ENCODE data around the gene PPT2. TPM values are rescaled to one million over a fixed set of nuclear protein-coding genes. Genes with fewer than 3 reads are reported as not detected.

Gene PPT2
- total RNA-seq, 1 donor from 2014 or later: 23.4 TPM

DNA sequence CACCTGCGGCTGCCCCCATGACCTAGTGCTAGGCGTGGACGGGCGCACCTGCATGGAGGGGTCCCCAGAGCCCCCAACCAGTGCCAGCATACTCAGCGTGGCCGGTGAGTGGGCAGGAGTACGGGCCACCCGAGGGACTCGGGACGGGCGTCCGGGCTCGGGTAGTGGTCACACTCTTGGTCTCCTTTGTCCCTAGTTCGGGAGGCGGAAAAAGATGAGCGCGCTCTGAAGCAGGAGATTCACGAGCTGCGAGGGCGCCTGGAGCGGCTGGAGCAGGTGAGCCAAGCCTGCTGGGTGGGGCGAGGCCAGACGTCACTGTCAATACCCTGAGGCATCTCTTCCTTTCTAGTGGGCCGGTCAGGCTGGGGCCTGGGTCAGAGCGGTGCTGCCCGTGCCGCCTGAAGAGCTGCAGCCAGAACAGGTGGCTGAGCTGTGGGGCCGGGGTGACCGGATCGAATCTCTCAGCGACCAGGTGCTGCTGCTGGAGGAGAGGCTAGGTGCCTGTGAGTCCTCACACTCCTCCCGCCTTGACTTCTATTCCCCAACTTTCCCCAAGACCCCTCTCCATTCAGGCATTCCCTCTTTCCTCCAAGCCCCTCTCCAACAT, 13.3 kb downstream of the PPT2 start:
- intact Hi-C loops (cut with micrococcal nuclease): no loop called here
- TF ChIP-seq, protein P1, sequence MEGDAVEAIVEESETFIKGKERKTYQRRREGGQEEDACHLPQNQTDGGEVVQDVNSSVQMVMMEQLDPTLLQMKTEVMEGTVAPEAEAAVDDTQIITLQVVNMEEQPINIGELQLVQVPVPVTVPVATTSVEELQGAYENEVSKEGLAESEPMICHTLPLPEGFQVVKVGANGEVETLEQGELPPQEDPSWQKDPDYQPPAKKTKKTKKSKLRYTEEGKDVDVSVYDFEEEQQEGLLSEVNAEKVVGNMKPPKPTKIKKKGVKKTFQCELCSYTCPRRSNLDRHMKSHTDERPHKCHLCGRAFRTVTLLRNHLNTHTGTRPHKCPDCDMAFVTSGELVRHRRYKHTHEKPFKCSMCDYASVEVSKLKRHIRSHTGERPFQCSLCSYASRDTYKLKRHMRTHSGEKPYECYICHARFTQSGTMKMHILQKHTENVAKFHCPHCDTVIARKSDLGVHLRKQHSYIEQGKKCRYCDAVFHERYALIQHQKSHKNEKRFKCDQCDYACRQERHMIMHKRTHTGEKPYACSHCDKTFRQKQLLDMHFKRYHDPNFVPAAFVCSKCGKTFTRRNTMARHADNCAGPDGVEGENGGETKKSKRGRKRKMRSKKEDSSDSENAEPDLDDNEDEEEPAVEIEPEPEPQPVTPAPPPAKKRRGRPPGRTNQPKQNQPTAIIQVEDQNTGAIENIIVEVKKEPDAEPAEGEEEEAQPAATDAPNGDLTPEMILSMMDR (IDR thresholded peaks at IDR 0.05; ENCODE audit: borderline replicate concordance): no peak
- Histone ChIP-seq H3K4me3 (no peak overlapping the region), H3K36me3 (peaks cover 61% of the 10 kb centered on the region), H3K27ac (replicated peaks) (peak overlapping the region; percentile 15), H3K4me1 (peaks cover 8% of the 10 kb centered on the region), H3K27me3 (ENCODE audit: low read depth) (no peaks in the 10 kb centered on the region), H3K9me3 (replicated peaks) (no peaks in the 10 kb centered on the region)
- DNase-seq: no peak

DNA sequence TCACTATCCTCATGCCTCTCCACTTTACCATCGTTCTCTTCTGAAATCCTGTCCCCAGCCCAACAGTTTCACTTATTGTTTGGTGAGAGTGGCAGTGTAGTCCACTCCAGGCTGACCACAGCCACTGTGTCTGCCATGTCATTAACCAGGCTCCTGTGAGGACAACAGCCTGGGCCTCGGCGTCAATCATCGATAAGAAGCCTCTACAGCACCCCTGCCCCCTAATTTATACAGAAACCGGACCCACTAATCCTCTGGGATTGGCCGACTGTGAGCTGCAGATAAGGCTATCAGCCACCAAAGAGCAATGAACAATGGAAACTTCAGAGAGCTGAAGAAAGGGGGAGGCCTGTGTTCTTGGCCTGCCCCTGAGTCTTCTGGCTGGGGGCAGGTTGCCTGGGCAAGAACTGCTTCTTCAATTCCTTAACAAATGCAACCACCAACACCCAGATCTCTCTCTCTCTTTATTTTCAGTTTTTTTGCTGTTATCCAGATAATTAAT, 13.9 kb downstream of the PPT2 start:
- TF ChIP-seq, protein P1 (IDR thresholded peaks at IDR 0.05; ENCODE audit: borderline replicate concordance): no peak
- intact Hi-C loops (cut with micrococcal nuclease): no loop called here
- H3K4me3 ChIP-seq: no peak overlapping the region
- no peaks in the 10 kb centered on the region for H3K27me3 ChIP-seq (ENCODE audit: low read depth)
- peaks cover 56% of the 10 kb centered on the region for H3K36me3 ChIP-seq
- DNase-seq: no peak
- peak overlapping the region; percentile 15 for H3K27ac ChIP-seq (replicated peaks)
- H3K4me1 ChIP-seq: peaks cover 4% of the 10 kb centered on the region
- H3K9me3 ChIP-seq (replicated peaks): no peaks in the 10 kb centered on the region

DNA sequence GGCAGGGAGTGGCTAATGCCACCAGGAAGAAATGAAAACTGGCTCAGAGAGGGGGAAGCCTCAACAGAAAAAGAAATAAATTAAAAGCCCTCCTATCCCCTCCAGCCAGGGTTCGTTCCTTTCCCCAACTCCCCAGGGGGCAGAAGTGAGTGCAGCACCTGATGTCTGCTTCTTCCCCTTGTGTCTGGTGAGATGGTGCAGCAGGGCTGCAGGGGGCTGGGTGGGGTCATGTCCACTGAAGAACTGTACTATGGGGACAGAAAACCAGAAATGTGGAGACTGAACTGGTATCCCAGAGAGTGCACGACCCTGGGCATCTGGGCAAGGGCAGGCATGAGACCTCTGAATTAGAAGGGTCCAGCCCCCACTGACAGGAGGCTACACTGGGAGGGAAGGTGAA, 14.4 kb downstream of the PPT2 start:
- intact Hi-C loops (cut with micrococcal nuclease): no loop called here
- DNase-seq: no peak
- TF ChIP-seq, protein P1 (IDR thresholded peaks at IDR 0.05; ENCODE audit: borderline replicate concordance): no peak
- no peaks in the 10 kb centered on the region for H3K9me3 ChIP-seq (replicated peaks)
- no peaks in the 10 kb centered on the region for H3K27me3 ChIP-seq (ENCODE audit: low read depth)
- H3K27ac ChIP-seq (replicated peaks): peak overlapping the region; percentile 15
- H3K4me1 ChIP-seq: peaks cover 2% of the 10 kb centered on the region
- peaks cover 50% of the 10 kb centered on the region for H3K36me3 ChIP-seq
- H3K4me3 ChIP-seq: no peak overlapping the region

DNA sequence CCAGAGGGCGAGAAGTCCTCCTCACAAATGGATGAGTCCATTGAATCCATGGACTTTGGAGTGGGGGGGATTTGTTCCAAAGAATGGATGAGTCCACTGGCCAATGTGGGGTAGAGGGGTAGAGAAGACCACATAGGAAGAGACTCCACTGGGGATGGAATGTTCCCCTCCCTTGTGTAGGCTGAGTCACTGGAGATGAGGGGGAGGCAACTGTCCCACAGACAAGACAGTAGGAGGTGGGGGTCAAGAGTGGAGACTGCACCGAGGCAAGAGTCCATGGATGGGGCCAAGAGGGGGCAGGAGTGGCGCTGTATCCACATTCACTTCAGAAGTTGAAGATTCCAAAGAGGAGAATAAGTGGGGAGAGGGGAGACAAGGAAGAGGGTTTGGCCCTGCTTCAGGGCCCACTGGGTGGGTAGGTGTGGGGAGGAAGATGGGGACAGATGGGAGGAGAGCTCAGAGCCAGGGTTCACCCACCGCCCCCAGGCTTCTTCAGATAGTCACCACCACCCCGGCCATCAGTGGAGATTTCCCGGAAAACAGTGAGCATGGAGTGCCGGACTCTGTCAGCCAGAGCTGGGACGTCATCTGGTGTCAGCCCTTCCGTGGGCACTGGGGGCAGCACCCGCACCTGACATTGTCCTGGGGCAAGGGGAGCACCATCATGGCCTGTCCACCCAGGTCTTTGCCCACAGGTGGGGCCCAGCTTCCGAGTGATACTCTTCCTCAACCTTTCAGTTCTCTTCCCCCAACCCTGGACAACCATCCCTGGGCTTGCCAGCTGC, 15.1 kb downstream of the PPT2 start:
- Histone ChIP-seq H3K4me3 (no peak overlapping the region), H3K9me3 (replicated peaks) (no peaks in the 10 kb centered on the region), H3K4me1 (peaks cover 4% of the 10 kb centered on the region), H3K27ac (replicated peaks) (no peak overlapping the region), H3K36me3 (peaks cover 50% of the 10 kb centered on the region), H3K27me3 (ENCODE audit: low read depth) (no peaks in the 10 kb centered on the region)
- intact Hi-C loops (cut with micrococcal nuclease): no loop called here
- TF ChIP-seq, protein P1 (IDR thresholded peaks at IDR 0.05; ENCODE audit: borderline replicate concordance): no peak
- no peak for DNase-seq

DNA sequence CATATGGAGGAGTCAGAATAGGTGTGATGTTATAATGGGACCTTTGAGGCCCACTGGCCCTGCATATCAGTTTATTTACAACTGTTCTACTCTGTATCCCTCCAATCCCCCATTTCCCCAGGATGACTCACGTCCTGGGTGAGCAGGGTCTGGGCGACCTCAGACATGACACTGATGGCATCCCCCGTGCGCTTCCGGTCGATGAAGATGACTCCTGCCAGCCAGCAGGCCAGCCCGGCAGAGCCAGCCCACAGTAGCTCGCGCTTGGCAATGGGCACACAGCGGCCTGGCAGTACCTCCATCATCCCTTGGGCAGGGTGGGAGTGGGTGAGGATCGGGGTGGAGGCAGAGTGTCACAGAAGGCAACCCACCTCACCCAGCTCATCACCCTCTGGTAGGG, 16.4 kb downstream of the PPT2 start:
- Histone ChIP-seq H3K4me1 (peaks cover 15% of the 10 kb centered on the region), H3K4me3 (no peak overlapping the region), H3K27me3 (ENCODE audit: low read depth) (no peaks in the 10 kb centered on the region), H3K27ac (replicated peaks) (no peak overlapping the region), H3K9me3 (replicated peaks) (no peaks in the 10 kb centered on the region), H3K36me3 (peaks cover 50% of the 10 kb centered on the region)
- TF ChIP-seq, protein P1 (IDR thresholded peaks at IDR 0.05; ENCODE audit: borderline replicate concordance): no peak
- DNase-seq: no peak
- intact Hi-C loops (cut with micrococcal nuclease): no loop called here

Measured in left ventricle myocardium inferior (tissue), 1 donor.